ENCODE results near the gene MAST4. TPM values are rescaled to one million over a fixed set of nuclear protein-coding genes. Genes with fewer than 3 reads are reported as not detected.

MAST4 gene
- total RNA-seq, 4 donors from 2014 or later: 16.2 to 32.8 (median 25.0) TPM

DNA sequence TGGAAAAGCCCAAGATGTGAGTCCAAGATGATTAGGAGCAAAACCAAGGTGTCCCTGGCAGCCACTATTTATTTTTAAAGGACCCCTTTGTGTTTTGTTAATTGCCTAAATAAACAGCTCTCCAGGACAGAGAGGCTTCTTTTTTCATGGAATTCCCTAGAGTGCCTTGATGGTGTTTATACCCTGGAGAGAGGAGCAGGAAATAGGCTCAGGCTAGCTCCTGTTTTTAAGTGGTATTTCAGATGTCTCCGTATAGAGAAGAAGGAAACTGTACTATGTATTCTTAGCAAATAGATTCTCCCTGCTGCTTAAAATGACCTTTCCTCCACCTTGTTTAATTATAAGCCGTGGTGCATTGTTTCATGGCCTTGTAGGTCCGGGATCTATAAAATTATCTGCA is 308.0 kb downstream of the MAST4 start:
- Histone ChIP-seq H3K4me1 (no peaks in the 10 kb centered on the region), H3K36me3 (no peaks in the 10 kb centered on the region), H3K27ac (no peak overlapping the region), H3K27me3 (no peaks in the 10 kb centered on the region), H3K9me3 (no peaks in the 10 kb centered on the region), H3K4me3 (no peak overlapping the region)
- TF ChIP-seq, protein P1, sequence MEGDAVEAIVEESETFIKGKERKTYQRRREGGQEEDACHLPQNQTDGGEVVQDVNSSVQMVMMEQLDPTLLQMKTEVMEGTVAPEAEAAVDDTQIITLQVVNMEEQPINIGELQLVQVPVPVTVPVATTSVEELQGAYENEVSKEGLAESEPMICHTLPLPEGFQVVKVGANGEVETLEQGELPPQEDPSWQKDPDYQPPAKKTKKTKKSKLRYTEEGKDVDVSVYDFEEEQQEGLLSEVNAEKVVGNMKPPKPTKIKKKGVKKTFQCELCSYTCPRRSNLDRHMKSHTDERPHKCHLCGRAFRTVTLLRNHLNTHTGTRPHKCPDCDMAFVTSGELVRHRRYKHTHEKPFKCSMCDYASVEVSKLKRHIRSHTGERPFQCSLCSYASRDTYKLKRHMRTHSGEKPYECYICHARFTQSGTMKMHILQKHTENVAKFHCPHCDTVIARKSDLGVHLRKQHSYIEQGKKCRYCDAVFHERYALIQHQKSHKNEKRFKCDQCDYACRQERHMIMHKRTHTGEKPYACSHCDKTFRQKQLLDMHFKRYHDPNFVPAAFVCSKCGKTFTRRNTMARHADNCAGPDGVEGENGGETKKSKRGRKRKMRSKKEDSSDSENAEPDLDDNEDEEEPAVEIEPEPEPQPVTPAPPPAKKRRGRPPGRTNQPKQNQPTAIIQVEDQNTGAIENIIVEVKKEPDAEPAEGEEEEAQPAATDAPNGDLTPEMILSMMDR (IDR thresholded peaks at IDR 0.05): no peak
- TF ChIP-seq EP300 (IDR thresholded peaks at IDR 0.05): no peak
- TF ChIP-seq POLR2AphosphoS5 (IDR thresholded peaks at IDR 0.05): no peak
- no peak for TF ChIP-seq POLR2A (IDR thresholded peaks at IDR 0.05)
- ATAC-seq: no peak
- 35 to 46% methylated on average over 3 of the region's 3 CpGs for WGBS, 2 donors (ENCODE audit: low coverage in 1 of 2)

DNA sequence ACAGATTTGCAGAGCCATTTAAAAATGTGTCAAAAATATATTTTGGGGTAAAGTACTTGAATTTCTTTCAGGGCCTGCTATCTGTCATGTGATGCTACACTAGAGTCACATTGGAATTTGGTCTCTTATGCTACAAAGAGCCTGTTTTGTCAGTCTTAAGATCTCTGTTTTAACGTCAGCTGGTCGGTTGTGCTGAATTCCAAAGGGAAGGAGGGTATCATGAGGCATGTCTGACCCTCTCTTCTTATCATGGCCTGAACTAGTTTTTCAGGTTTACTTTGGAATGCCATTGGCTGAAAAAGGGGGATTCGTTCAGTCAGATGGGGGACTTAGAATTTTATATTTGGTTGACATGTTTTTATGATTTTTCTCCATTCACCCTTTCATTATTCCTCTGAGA is 309.8 kb downstream of the MAST4 start:
- Histone ChIP-seq H3K4me1 (no peaks in the 10 kb centered on the region), H3K27me3 (no peaks in the 10 kb centered on the region), H3K27ac (no peak overlapping the region), H3K4me3 (no peak overlapping the region), H3K9me3 (no peaks in the 10 kb centered on the region), H3K36me3 (no peaks in the 10 kb centered on the region)
- ATAC-seq: no peak
- 74 to 80% methylated on average over 3 of the region's 3 CpGs for WGBS, 2 donors (ENCODE audit: low coverage in 1 of 2)
- TF ChIP-seq, protein P1 (IDR thresholded peaks at IDR 0.05): no peak
- no peak for TF ChIP-seq POLR2AphosphoS5 (IDR thresholded peaks at IDR 0.05)

DNA sequence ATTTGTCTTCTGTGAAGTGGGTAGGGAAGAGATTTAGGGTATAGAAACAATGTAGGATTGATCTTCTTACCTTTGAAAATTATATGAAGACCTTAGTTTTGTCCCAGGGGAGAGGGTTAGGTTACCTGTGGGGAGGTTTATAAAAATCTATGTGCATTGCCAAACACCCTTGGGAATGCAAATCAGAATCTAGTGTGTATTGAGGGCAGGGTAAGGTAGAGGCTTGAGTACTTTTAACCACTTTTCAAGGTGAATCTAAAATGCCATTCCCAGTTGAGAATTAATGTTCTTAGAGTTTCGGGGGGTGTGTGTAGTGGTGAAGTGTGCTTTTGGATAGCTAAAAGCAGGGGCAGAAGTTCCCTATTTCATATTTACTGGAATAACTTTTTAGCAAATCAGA is 312.0 kb downstream of the MAST4 start:
- Histone ChIP-seq H3K27ac (no peak overlapping the region), H3K4me3 (no peak overlapping the region), H3K36me3 (no peaks in the 10 kb centered on the region), H3K9me3 (no peaks in the 10 kb centered on the region), H3K27me3 (no peaks in the 10 kb centered on the region), H3K4me1 (no peaks in the 10 kb centered on the region)
- ATAC-seq: no peak
- TF ChIP-seq POLR2AphosphoS5 (IDR thresholded peaks at IDR 0.05) (no peak), EP300 (IDR thresholded peaks at IDR 0.05) (no peak), POLR2A (IDR thresholded peaks at IDR 0.05) (no peak)
- TF ChIP-seq, protein P1 (IDR thresholded peaks at IDR 0.05): no peak
- WGBS, 2 donors (ENCODE audit: low coverage in 1 of 2): 29 to 73% methylated on average over 1 of the region's 1 CpG

DNA sequence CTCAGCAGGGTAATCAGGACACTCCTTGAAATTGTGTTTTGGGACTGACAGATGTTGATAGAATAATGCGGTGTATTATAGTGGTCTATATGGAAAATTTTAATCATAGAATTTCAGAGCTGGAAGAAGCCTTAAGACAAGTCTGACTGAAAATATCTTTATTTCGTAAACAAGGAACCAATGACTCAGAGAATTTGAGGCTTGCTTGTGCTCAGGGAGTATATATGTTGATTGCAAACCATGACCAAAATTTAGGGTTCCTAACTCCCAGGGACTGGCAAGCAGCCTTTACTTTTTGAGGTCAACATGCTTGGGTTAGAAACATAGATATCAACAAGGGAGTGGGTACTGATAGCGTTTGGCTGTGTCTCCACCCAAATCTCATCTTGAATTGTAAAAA is 313.2 kb downstream of the MAST4 start:
- TF ChIP-seq POLR2AphosphoS5 (IDR thresholded peaks at IDR 0.05) (no peak), EP300 (IDR thresholded peaks at IDR 0.05) (no peak), POLR2A (IDR thresholded peaks at IDR 0.05) (no peak)
- TF ChIP-seq, protein P1 (IDR thresholded peaks at IDR 0.05): no peak
- WGBS, 2 donors (ENCODE audit: low coverage in 1 of 2): 74 to 92% methylated on average over 2 to 3 of the region's 3 CpGs
- no peak for ATAC-seq

DNA sequence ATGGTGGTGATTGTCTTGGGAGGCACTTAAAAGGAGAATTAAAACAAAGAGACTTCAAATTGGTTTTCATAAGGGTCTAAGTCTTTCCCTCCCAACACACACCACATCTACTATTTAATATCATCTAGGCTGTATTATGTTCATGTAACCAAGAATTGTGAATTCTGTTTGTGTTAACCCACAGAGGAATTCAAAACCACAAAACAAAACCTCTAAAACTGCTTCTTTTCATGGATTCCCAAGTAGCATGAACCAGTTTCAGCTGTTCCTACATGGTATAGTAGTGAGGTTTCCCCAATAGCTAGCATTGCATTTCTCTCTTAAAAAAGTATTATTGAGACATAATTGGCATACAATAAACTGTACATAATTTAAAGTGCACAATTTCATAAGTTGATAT is 316.6 kb downstream of the MAST4 start:
- TF ChIP-seq POLR2A (IDR thresholded peaks at IDR 0.05) (no peak), POLR2AphosphoS5 (IDR thresholded peaks at IDR 0.05) (no peak), EP300 (IDR thresholded peaks at IDR 0.05) (no peak)
- TF ChIP-seq, protein P1 (IDR thresholded peaks at IDR 0.05): no peak
- H3K4me1 ChIP-seq: no peaks in the 10 kb centered on the region
- H3K4me3 ChIP-seq: no peak overlapping the region
- no peaks in the 10 kb centered on the region for H3K9me3 ChIP-seq
- H3K27ac ChIP-seq: no peak overlapping the region
- H3K36me3 ChIP-seq: no peaks in the 10 kb centered on the region
- H3K27me3 ChIP-seq: peaks cover 7% of the 10 kb centered on the region
- no peak for ATAC-seq

More for the DNA sequence above, 313.2 kb downstream of the MAST4 start:
- Histone ChIP-seq H3K27ac (no peak overlapping the region), H3K4me1 (no peaks in the 10 kb centered on the region), H3K27me3 (peaks cover 2% of the 10 kb centered on the region), H3K9me3 (no peaks in the 10 kb centered on the region), H3K4me3 (no peak overlapping the region), H3K36me3 (no peaks in the 10 kb centered on the region)

Data from gastroesophageal sphincter (tissue), 4 donors.